PFSK-1 (cell line): ENCODE measurements around the gene PPP1CB.

Experiments used
- POLR2AphosphoS5 ChIP-seq: IDR thresholded peaks from 2 replicates; pipeline ENCODE4 v1.6.1; 2012; ENCODE audit warnings: low read depth, mild to moderate bottlenecking, control low read depth, low read length, moderate library complexity
- SIN3A ChIP-seq: IDR thresholded peaks from 2 replicates; pipeline ENCODE4 v1.6.1; 2012; ENCODE audit warnings: mild to moderate bottlenecking, low read length, moderate library complexity, borderline replicate concordance; ENCODE audit not compliant: insufficient read depth
- TAF1 ChIP-seq: IDR thresholded peaks from 2 replicates; pipeline ENCODE4 v1.6.1; 2012; ENCODE audit warnings: low read length, control low read depth, borderline replicate concordance; ENCODE audit not compliant: insufficient read depth

DNA sequence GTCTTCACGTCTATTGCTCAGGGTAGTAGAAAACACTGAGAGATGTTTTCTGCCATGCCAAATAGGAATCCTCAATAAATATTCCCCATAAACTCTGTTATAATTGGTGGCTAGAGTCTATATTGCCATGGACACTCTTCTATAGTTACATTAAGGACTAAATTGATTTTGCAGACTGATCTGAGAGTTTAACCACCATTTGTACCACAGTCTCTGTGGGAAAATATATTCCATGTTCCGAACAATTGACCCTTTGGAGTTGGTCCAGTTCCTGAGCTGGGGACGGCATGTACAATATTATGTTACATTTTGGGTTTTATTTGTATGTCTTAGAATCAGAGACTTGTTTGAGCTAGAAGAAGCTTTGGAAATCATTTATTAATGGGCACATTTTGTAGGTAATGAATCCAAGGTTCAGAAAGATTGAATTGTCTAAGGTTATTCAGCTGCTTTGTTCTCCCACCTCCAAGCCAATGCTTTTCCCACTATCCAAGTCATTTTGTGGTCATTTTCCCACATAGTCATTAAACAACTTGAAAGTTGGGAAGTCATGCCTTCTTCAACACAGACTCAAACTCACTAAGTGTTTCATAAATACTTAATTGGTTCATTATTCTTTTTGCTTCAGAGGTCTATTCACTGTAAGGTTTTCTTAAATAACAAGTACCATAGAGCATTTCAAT, 5.1 kb upstream of the PPP1CB start:
- TF ChIP-seq POLR2AphosphoS5 = no peak
- no peak for TF ChIP-seq TAF1
- no peak for TF ChIP-seq SIN3A
